Endodermal cell (in vitro differentiated cells): ENCODE data around the gene RPA1. TPM values are rescaled to one million over a fixed set of nuclear protein-coding genes. Genes with fewer than 3 reads are reported as not detected.
A peak's percentile ranks its signal among the peaks of the same experiment; 100 is the strongest.

ENCODE experiments used
- DNase-seq: peaks from one replicate; pipeline ENCODE4 v3.0.0-alpha.2; 2017
- H3K27ac ChIP-seq: 2 replicates; pipeline ENCODE4 v1.5.1; 2013; ENCODE audit warnings: mild to moderate bottlenecking, low read depth, low read length, moderate library complexity
- H3K27me3 ChIP-seq: 2 replicates; pipeline ENCODE4 v1.6.1; 2013; ENCODE audit warnings: mild to moderate bottlenecking, low read length, moderate library complexity; ENCODE audit not compliant: insufficient read depth, control insufficient read depth, poor library complexity, severe bottlenecking
- H3K36me3 ChIP-seq: 2 replicates; pipeline ENCODE4 v1.7.0; 2013; ENCODE audit warnings: mild to moderate bottlenecking, low read length, moderate library complexity; ENCODE audit not compliant: control insufficient read depth, insufficient read depth
- H3K4me1 ChIP-seq: one replicate; pipeline ENCODE4 v1.7.0; 2013; ENCODE audit warnings: low read length; ENCODE audit not compliant: control insufficient read depth, insufficient read depth
- H3K4me3 ChIP-seq: 2 replicates; pipeline ENCODE4 v1.5.1; 2013; ENCODE audit warnings: mild to moderate bottlenecking, low read length, moderate library complexity
- H3K9ac ChIP-seq: 2 replicates; pipeline ENCODE4 v1.6.1; 2013; ENCODE audit warnings: mild to moderate bottlenecking, low read length, moderate library complexity; ENCODE audit not compliant: poor library complexity, severe bottlenecking; ENCODE audit errors: extremely low read depth
- H3K9me3 ChIP-seq: 2 replicates; pipeline ENCODE4 v1.6.1; 2013; ENCODE audit warnings: mild to moderate bottlenecking, low read length, moderate library complexity; ENCODE audit not compliant: control insufficient read depth
- H3K27ac Mint-ChIP-seq: 2 replicates; pipeline ENCODE4 v1.8.0; 2020; ENCODE audit warnings: mixed read lengths
- H3K27me3 Mint-ChIP-seq: 2 replicates; pipeline ENCODE4 v1.8.0; 2021; ENCODE audit warnings: mild to moderate bottlenecking, mixed read lengths; ENCODE audit not compliant: insufficient read depth
- H3K36me3 Mint-ChIP-seq: 2 replicates; pipeline ENCODE4 v1.8.0; 2020; ENCODE audit warnings: low read depth, mixed read lengths
- H3K4me1 Mint-ChIP-seq: 2 replicates; pipeline ENCODE4 v1.8.0; 2020; ENCODE audit warnings: mixed read lengths
- H3K4me3 Mint-ChIP-seq: 2 replicates; pipeline ENCODE4 v1.8.0; 2020; ENCODE audit warnings: mild to moderate bottlenecking, moderate library complexity, mixed read lengths
- H3K9me3 Mint-ChIP-seq: 2 replicates; pipeline ENCODE4 v1.8.0; 2020; ENCODE audit warnings: mild to moderate bottlenecking, mixed read lengths
- CTCF ChIP-seq: fragments of 200-600 bp; sonication (generic); conservative IDR thresholded peaks from 2 replicates; pipeline ENCODE4 v1.5.0; 2021; ENCODE audit warnings: antibody characterized with exemption, mild to moderate bottlenecking
- WGBS, 2 experiments: methylation state at CpG; one replicate each; pipeline versions ENCODE4 v1.1.5 to v1.1.7; 2013; ENCODE audit warnings: missing lambda C conversion rate in 2 of 2, mixed read lengths in 1 of 2; ENCODE audit not compliant: insufficient coverage in 1 of 2, insufficient read length in 1 of 2; 5-methylcytosine and 5-hydroxymethylcytosine counted together
- long read RNA-seq, 4 experiments: library from polyadenylated mRNA in 2 of 4; library from RNA in 1 of 4; library from capped mRNA in 1 of 4; stranded (forward) in 3 of 4; unstranded in 1 of 4; transcript quantifications; one replicate each; pipeline ENCODE4 v2.0.0, GENCODE V29; 2020 to 2021; ENCODE audit warnings: inconsistent platforms in 1 of 4
- polyA plus RNA-seq, 2 experiments: library from polyadenylated mRNA; stranded (reverse); fragments of 50-300 nt; gene quantifications; one replicate each; pipeline ENCODE4 v1.2.3, GENCODE V29; 2013
- total RNA-seq, 2 donors: library from RNA; stranded (reverse); fragmentation: NEBNext Ultra II Directional in 1 of 2; extraction: Animal tissue kit (Norgen Biotek cat#: 25700) in 1 of 2; gene quantifications; 2 replicates in 1 of 2; 3 replicates in 1 of 2; pipeline ENCODE4 v1.2.1, GENCODE V29; 2021

Gene RPA1
- total RNA-seq, result 100 to 1,000 TPM; 190 to 249 TPM
- 89.8 TPM for polyA plus RNA-seq (2013, experiment 1 of 2)
- polyA plus RNA-seq (2013, experiment 2 of 2), result 80.9 TPM
- long read RNA-seq, experiment 1, full-length matches to known transcripts, result 40 of 99 reads
- long read RNA-seq, experiment 1, partial matches to known transcripts, result 36 of 99 reads
- long read RNA-seq, experiment 1, other reads (novel, unspliced or antisense), result 23 of 99 reads
- long read RNA-seq, experiment 2, full-length matches to known transcripts, result 407 of 462 reads
- long read RNA-seq, experiment 2, partial matches to known transcripts, result 24 of 462 reads
- long read RNA-seq, experiment 2, other reads (novel, unspliced or antisense), result 31 of 462 reads
- long read RNA-seq, experiment 3, full-length matches to known transcripts, result 1,182 of 1,283 reads
- long read RNA-seq, experiment 3, partial matches to known transcripts, result 32 of 1,283 reads
- long read RNA-seq, experiment 3, other reads (novel, unspliced or antisense), result 69 of 1,283 reads
- long read RNA-seq, experiment 4, full-length matches to known transcripts, result 77 of 124 reads
- long read RNA-seq, experiment 4, partial matches to known transcripts, result 43 of 124 reads
- long read RNA-seq, experiment 4, other reads (novel, unspliced or antisense), result 4 of 124 reads

- Histone ChIP-seq H3K9me3 (no peaks in the 10 kb centered on the region), H3K36me3 (peaks cover 45% of the 10 kb centered on the region), H3K27me3 (no peaks in the 10 kb centered on the region), H3K27ac (peak within 1 kb of the TSS; percentile 13), H3K4me1 (no peaks in the 10 kb centered on the region), H3K9ac (peak within 1 kb of the TSS; percentile 67), H3K4me3 (peak within 1 kb of the TSS; percentile 95)
- Mint-ChIP-seq H3K27me3 (no peaks in the 10 kb centered on the region), H3K27ac (peak within 1 kb of the TSS; percentile 87), H3K4me1 (peaks cover 11% of the 10 kb centered on the region), H3K4me3 (peak within 1 kb of the TSS; percentile 86), H3K9me3 (no peaks in the 10 kb centered on the region), H3K36me3 (peaks cover 30% of the 10 kb centered on the region)
- DNase-seq, result peak; percentile 97
- 0 to 1% methylated on average over 20 to 82 of the region's 83 CpGs for WGBS, 2 experiments
- no peak for TF ChIP-seq CTCF
Measured at GRCh38 chr17:1829592-1830257, at the start of gene RPA1, which contains the start of gene SMYD4. Gene RPA1 (plus strand): TSS chr17:1830005. CDS start chr17:1830094, 89 bp downstream. Gene SMYD4 (minus strand): TSS chr17:1829902. CDS start chr17:1827994, 1,908 bp downstream.

DNA sequence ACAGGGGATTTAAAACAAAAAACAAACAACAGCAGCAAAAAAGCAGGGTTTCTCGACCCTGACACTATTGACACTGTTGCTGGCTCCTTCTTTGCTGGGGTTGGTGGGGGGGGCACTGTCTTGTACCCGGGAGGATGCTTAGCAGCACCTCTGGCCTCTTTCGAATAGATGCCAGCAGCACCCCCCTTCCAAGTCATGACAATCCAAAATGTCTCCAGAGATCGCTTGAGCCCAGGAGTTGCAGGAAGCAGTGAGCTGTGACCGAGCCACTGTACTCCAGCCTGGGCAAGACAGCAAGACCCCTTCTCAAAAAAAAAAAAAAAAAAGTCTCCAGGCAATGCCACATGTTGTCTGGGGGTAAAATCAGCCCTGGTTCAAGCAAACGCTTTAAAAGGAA, 47.6 kb upstream of the RPA1 start:
- H3K36me3 Mint-ChIP-seq, result peaks cover 78% of the 10 kb centered on the region
- Histone ChIP-seq H3K27me3 (no peaks in the 10 kb centered on the region), H3K9me3 (no peaks in the 10 kb centered on the region), H3K4me3 (no peak overlapping the region), H3K27ac (no peak overlapping the region), H3K36me3 (peaks cover 76% of the 10 kb centered on the region), H3K9ac (no peak overlapping the region), H3K4me1 (no peaks in the 10 kb centered on the region)
- WGBS, 2 experiments, result 92 to 100% methylated on average over 1 to 6 of the region's 6 CpGs
- no peaks in the 10 kb centered on the region for H3K9me3 Mint-ChIP-seq
- H3K4me1 Mint-ChIP-seq, result peaks cover 2% of the 10 kb centered on the region
- no peak for DNase-seq
- no peak overlapping the region for H3K4me3 Mint-ChIP-seq
- no peak for TF ChIP-seq CTCF
- no peak overlapping the region for H3K27ac Mint-ChIP-seq
- H3K27me3 Mint-ChIP-seq, result no peaks in the 10 kb centered on the region

DNA sequence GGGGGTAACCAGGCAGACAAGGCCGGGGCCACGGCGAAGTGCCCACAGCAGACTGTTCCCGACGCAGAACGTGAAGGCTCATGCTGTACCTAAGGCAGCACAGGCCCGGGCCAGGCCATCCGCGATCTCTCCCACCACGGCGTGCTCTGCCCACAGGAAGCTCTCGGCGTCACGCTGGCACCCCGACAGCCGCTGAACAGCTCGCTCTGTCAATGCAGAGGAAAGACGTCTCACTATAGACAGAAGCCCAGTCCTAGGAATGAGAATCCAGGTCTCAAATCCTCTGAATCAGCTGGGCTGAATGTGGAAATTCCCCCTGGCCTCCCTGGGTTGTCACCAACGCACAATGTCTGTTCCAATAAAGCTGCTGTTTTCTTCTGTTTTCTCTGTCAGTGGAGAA, 46.5 kb upstream of the RPA1 start:
- H3K4me1 Mint-ChIP-seq, result peaks cover 2% of the 10 kb centered on the region
- H3K9me3 ChIP-seq, result no peaks in the 10 kb centered on the region
- H3K4me3 Mint-ChIP-seq, result no peak overlapping the region
- H3K27me3 Mint-ChIP-seq, result no peaks in the 10 kb centered on the region
- DNase-seq, result no peak
- no peak overlapping the region for H3K27ac ChIP-seq
- H3K9ac ChIP-seq, result no peak overlapping the region
- no peak overlapping the region for H3K4me3 ChIP-seq
- H3K36me3 ChIP-seq, result peaks cover 72% of the 10 kb centered on the region
- peak overlapping the region; percentile 60 for H3K27ac Mint-ChIP-seq
- H3K4me1 ChIP-seq, result no peaks in the 10 kb centered on the region
- H3K27me3 ChIP-seq, result no peaks in the 10 kb centered on the region
- H3K9me3 Mint-ChIP-seq, result no peaks in the 10 kb centered on the region
- 88 to 90% methylated on average over 19 of the region's 19 CpGs for WGBS, 2 experiments
- peaks cover 76% of the 10 kb centered on the region for H3K36me3 Mint-ChIP-seq
- no peak for TF ChIP-seq CTCF
